Measurements from ENCODE around the gene MKI67.

The MKI67 gene

DNA sequence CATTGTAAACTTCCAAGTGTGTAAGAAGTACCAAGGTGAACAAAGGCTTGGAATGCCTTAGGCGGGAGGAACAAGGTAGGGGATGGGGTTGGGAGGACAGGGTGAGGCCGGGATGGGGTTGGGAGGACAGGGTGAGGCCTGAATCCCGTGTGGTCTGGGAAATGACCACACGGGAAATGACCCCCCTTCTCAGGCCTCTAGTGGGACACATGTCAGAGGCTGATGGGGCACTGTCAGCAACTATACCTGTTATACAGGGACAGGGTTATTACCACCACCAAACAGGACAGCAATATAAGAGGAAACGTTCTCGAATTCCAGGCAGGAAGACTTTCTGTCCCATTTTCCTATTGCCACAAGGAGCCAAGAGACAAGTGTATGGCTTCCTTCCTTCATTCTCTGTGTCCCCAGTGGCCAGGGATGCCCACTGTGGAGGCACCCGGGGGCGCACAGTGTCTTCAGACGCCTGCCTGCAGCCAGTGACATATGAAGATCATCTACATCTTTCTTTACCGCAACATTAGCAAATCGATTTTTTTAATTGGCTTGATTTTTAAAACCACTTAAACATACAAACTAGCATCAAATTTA is 1.3 kb downstream of the MKI67 start:
- no peaks in the 10 kb centered on the region for H3K9me2 ChIP-seq (replicated peaks; ENCODE audit: control insufficient read depth, low read length)
- H4K20me1 ChIP-seq (ENCODE audit: control insufficient read depth, insufficient read depth, low read depth, low read length): peaks cover 37% of the 10 kb centered on the region
- peaks cover 64% of the 10 kb centered on the region for H3K79me2 ChIP-seq (ENCODE audit: control insufficient read depth, low read length)
- no peaks in the 10 kb centered on the region for H3F3A ChIP-seq (ENCODE audit: control insufficient read depth, insufficient read depth)
- H3K27me3 ChIP-seq (ENCODE audit: control insufficient read depth, low read length): no peaks in the 10 kb centered on the region
- H3K4me1 ChIP-seq (ENCODE audit: control insufficient read depth, low read length): peaks cover 36% of the 10 kb centered on the region
- H3K4me2 ChIP-seq (ENCODE audit: low read length): peak overlapping the region; percentile 99
- peaks cover 58% of the 10 kb centered on the region for H3K36me3 ChIP-seq (ENCODE audit: control insufficient read depth, low read length)
- peak overlapping the region; percentile 70 for H3K27ac ChIP-seq (ENCODE audit: low read depth, low read length)
- TF ChIP-seq, protein P1, sequence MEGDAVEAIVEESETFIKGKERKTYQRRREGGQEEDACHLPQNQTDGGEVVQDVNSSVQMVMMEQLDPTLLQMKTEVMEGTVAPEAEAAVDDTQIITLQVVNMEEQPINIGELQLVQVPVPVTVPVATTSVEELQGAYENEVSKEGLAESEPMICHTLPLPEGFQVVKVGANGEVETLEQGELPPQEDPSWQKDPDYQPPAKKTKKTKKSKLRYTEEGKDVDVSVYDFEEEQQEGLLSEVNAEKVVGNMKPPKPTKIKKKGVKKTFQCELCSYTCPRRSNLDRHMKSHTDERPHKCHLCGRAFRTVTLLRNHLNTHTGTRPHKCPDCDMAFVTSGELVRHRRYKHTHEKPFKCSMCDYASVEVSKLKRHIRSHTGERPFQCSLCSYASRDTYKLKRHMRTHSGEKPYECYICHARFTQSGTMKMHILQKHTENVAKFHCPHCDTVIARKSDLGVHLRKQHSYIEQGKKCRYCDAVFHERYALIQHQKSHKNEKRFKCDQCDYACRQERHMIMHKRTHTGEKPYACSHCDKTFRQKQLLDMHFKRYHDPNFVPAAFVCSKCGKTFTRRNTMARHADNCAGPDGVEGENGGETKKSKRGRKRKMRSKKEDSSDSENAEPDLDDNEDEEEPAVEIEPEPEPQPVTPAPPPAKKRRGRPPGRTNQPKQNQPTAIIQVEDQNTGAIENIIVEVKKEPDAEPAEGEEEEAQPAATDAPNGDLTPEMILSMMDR (IDR thresholded peaks at IDR 0.05; ENCODE audit: low read depth, low read length, poor library complexity, severe bottlenecking): no peak
- no peak for TF ChIP-seq EZH2phosphoT487 (IDR thresholded peaks at IDR 0.05; ENCODE audit: borderline replicate concordance, low read length)
- H3K4me3 ChIP-seq (ENCODE audit: low read length): peak overlapping the region; percentile 98
- no peaks in the 10 kb centered on the region for H3K9me3 ChIP-seq (ENCODE audit: control insufficient read depth, insufficient read depth, low read length)

GRCh38 chr10:128123846-128124245 is 2.4 kb downstream of the MKI67 start:
- H3K36me3 ChIP-seq (ENCODE audit: control insufficient read depth, low read length): peaks cover 69% of the 10 kb centered on the region
- peaks cover 75% of the 10 kb centered on the region for H3K79me2 ChIP-seq (ENCODE audit: control insufficient read depth, low read length)
- H3K4me3 ChIP-seq (ENCODE audit: low read length): peak overlapping the region; percentile 98
- no peaks in the 10 kb centered on the region for H3K9me2 ChIP-seq (replicated peaks; ENCODE audit: control insufficient read depth, low read length)
- 0 out of 2 replicates have a peak, but pooled peaks cover 3% of the 10 kb centered on the region for H3F3A ChIP-seq (ENCODE audit: control insufficient read depth, insufficient read depth)
- no peaks in the 10 kb centered on the region for H3K9me3 ChIP-seq (ENCODE audit: control insufficient read depth, insufficient read depth, low read length)
- H3K27ac ChIP-seq (ENCODE audit: low read depth, low read length): no peak overlapping the region
- no peaks in the 10 kb centered on the region for H3K27me3 ChIP-seq (ENCODE audit: control insufficient read depth, low read length)
- peaks cover 43% of the 10 kb centered on the region for H4K20me1 ChIP-seq (ENCODE audit: control insufficient read depth, insufficient read depth, low read depth, low read length)
- peak overlapping the region; percentile 99 for H3K4me2 ChIP-seq (ENCODE audit: low read length)
- peaks cover 36% of the 10 kb centered on the region for H3K4me1 ChIP-seq (ENCODE audit: control insufficient read depth, low read length)
- TF ChIP-seq EZH2phosphoT487 (IDR thresholded peaks at IDR 0.05; ENCODE audit: borderline replicate concordance, low read length): no peak
- TF ChIP-seq, protein P1 (IDR thresholded peaks at IDR 0.05; ENCODE audit: low read depth, low read length, poor library complexity, severe bottlenecking): no peak

DNA sequence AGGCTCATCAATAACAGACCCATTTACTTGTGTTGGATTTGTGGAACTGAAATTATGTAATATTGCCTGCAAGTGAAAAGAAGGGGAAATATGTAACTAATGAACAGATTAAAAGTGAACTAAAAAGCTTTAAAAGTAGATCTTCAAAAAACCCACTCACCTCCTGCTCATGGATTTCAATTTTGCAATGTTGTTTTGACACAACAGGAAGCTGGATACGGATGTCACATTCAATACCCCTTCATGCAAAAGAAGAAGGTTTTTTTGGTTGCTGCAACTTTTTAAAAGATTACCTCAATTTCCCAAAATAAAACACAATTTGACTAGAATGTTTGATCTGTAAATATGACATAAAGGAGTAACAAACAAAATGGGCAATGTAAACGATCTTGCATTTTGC is 3.3 kb downstream of the MKI67 start:
- TF ChIP-seq, protein P1 (IDR thresholded peaks at IDR 0.05; ENCODE audit: low read depth, low read length, poor library complexity, severe bottlenecking): no peak
- no peaks in the 10 kb centered on the region for H3K9me2 ChIP-seq (replicated peaks; ENCODE audit: control insufficient read depth, low read length)
- peaks cover 50% of the 10 kb centered on the region for H4K20me1 ChIP-seq (ENCODE audit: control insufficient read depth, insufficient read depth, low read depth, low read length)
- H3K4me3 ChIP-seq (ENCODE audit: low read length): peak overlapping the region; percentile 98
- H3K27ac ChIP-seq (ENCODE audit: low read depth, low read length): peak overlapping the region; percentile 3; the same call in 1 of the 2 replicates
- peaks cover 77% of the 10 kb centered on the region for H3K36me3 ChIP-seq (ENCODE audit: control insufficient read depth, low read length)
- H3K4me1 ChIP-seq (ENCODE audit: control insufficient read depth, low read length): peaks cover 36% of the 10 kb centered on the region
- no peaks in the 10 kb centered on the region for H3K27me3 ChIP-seq (ENCODE audit: control insufficient read depth, low read length)
- no peaks in the 10 kb centered on the region for H3K9me3 ChIP-seq (ENCODE audit: control insufficient read depth, insufficient read depth, low read length)
- peaks cover 83% of the 10 kb centered on the region for H3K79me2 ChIP-seq (ENCODE audit: control insufficient read depth, low read length)
- 0 out of 2 replicates have a peak, but pooled peaks cover 3% of the 10 kb centered on the region for H3F3A ChIP-seq (ENCODE audit: control insufficient read depth, insufficient read depth)
- H3K4me2 ChIP-seq (ENCODE audit: low read length): peak overlapping the region; percentile 99

Data from DOHH2 (cell line).